HG02938 (cell line): ENCODE measurements around the gene RAB31.
"Not testable (repeated sequence)": the region's sequence is repeated elsewhere in the genome, so short reads cannot be mapped to it uniquely, and the experiment has no call there.

Source experiments
- ATAC-seq: cut with Tn5 transposase; IDR thresholded peaks from one replicate; pipeline ENCODE4 v1.9.1; 2021; ENCODE audit warnings: mild to moderate bottlenecking, moderate library complexity; ENCODE audit not compliant: unreplicated experiment

RAB31 gene

DNA sequence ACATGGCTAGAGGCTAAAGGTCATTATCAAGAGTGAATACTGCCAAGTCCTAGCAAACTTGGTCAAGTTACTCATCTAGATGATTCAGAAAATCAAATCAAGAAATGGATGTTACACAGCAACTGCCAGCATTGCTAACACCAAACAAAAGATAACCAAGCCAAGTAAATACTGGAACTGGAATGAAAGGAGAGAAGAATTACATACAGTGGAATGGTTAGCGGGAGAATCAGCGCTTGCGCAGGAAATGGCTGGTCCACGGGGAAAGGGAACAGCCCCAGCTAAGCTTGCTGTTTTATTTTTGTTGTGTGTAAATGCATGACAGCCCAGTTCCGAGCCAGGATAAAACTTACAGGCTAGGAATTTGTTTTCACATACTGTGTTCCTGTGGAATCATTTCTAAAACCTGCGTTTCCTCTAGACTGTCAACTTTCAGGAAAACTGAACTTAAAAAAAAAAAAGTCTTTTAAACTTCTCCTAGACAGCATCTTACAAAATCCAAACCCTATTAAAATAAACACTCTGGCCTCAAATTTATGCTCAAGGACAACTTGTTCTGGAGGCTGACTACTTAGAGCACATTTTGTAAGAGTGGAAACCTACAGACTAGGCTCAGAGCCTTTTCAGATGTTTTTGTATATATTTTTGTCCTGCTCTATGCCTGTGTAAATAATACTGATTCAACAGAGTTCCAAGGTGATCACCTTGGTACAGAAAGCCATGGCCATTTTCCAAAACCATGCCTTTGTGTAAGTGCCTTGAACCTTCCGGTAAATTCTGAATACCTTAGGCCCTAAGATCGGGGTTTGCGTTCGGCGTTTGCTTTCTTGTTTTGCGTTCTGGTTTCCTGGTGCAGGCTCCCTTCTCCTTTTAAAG lies 146.9 kb downstream of the RAB31 start:
- ATAC-seq, result no peak

DNA sequence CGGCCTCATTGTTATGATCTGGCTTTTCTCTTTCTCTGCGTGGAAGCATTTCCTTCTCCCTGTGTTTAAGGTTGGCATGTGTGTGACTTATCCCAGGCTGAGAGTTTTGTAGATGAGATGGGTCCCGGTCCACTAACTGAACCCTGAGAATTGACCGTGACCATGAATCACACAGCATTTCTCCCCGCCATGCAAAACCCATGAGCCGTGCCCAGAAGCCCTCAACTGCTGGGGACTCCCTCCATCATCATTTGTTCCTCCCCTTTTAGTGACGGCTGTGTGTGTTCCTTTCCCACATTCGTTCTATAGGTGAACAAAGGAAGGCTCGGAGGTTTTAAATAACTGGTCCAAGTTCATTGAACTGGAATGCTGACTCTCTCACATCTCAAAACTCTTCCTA lies 147.6 kb downstream of the RAB31 start:
- no peak for ATAC-seq

DNA sequence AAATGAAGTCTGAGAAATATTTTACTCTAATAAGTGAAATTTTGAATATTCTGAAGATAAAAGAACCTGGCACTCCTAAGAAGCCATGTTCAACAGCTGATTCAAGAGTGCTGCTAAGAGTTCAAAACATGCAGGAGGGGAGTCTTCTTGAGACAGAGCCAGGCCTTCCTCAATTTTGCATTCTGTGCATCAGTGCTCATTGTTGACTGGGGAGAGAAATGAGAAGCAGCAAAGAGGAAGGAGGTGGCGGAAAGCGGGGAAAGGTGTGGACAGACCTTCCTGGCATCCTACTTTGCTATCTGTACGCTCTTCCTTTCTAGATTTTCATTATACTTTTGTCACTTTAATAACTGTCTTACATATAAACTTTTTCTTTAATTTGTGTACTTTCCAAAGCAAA lies 148.0 kb downstream of the RAB31 start:
- ATAC-seq, result no peak

DNA sequence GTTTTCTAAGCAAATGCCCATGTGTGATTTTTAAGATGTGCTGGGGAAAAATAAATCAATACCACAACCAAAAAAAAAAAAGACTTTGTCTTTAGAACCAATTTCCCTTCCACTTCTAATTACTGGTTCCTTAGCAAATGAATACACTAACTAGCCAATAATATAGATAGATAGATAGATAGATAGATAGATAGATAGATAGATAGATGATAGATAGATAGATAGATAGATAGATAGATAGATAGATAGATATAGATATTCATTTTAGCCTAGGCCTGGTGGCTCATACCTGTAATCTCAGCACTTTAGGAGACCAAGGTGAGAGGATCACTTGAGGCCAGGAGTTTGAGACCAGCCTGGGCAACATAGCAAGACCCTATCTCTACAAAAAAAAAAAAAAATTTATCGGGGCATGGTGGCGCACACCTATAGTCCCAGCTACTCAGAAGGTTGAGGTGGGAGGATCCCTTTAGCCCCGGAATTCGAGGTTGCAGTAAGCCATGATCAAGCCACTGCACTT lies 149.4 kb downstream of the RAB31 start:
- ATAC-seq, result not testable (repeated sequence)

DNA sequence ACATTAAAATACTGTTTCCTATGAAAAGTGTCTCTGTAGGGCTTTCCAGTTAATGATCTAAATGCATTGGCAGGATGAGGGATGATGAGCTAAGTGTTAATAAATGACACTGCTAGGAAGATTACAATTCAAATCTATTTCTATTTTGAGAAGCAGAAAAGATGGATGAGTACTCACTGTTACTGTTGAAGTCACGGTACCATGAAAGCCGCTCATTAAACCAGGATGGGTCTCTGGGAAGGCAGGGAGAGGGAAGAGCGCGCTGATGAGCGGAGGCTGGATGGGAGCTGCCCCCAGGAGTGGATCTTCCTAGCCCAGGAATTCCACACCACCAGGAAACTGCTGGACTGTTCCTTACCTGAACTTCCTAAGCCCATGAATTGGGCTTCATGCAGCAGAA lies 150.5 kb downstream of the RAB31 start:
- no peak for ATAC-seq

DNA sequence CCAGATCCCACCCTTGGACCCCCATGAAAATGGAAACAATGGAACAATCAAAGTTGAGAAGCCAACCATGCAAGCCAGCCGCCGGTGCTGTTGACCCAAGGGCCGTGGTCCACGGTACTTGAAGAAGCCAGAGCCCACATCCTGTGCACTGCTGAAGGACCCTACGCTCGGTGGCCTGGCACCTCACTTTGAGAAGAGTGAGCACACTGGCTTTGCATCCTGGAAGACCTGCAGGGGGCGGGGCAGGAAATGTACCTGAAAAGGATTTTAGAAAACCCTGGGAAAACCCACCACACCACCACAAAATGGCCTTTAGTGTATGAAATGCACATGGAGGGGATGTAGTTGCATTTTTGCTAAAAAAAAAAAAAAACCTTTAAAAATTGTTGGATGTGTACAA lies 151.1 kb downstream of the RAB31 start:
- ATAC-seq, result no peak

DNA sequence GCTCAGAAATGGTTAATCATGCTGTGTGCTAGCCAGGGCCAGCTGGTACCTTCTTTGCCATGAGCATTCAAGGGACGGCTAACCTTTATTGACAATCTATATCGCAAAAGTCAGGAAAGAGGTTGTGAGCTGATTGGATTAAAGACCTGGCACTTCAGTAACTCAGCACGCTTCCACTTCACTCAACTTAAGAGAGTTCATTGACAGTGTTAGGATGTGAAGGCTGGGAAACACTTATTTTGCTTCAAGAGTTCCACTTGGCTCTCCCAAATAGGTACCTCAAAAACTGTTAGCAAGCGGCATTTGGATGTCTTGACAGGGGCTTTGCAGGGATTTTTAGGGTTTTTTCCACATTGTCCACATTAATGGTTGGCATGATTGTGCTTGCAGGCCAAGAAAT lies 152.6 kb downstream of the RAB31 start:
- no peak for ATAC-seq

DNA sequence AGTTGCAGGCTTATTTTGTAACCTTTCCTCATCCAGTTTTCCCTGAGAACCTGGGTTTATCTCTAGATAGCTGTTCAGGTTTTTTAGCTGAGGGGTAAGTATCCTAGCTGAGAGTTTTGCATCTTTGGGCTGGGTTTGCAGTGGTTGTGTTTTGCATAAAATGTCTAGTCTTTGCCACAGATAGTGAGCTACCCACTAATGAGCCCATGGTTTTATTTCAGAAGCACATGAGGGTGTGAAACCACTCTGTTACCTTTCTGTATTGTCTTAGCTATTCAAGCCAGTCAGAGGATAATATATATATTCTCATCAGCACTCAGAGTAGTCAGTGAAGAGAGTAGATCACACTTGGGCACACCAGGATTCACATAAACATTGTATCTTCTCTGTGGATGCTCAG lies 153.1 kb downstream of the RAB31 start:
- ATAC-seq, result peak; percentile 96

DNA sequence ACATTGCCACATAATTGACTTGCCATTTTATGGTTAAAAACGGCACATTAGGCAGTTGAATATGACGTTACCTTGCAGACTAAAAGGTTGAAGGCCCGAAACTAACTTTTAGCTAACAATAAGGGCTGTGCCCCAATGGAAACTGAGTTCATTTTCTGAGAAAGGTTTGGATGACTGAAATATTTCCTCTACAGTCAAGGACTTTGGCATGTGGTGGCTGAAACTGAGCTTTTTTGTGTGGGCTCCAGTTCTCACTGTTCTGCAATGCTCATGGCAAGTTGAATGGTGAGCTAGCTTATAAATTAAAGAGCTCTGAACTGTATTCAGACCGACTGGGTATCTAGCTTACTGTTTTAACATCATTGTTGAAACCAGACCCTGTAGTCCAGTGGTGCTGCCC lies 153.8 kb downstream of the RAB31 start:
- ATAC-seq, result peak; percentile 63

DNA sequence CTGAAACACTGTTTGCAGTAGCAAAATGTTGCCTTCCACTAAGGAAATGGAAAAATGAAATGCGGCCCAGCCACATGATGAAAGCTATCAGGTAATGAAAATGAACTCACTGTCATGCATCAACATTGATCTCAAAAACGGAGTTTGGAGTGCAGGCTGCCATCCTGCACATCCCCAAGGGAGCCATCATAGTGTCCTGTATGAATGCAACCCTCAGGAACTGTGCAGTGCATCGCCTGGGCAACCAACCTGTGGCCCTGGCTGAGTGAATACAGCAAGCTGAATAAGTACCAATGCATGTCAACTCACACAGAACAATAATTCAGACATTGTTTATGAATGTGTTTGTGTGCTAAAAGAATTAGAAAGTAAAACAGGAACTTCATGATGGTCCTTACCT lies 154.6 kb downstream of the RAB31 start:
- ATAC-seq, result no peak

DNA sequence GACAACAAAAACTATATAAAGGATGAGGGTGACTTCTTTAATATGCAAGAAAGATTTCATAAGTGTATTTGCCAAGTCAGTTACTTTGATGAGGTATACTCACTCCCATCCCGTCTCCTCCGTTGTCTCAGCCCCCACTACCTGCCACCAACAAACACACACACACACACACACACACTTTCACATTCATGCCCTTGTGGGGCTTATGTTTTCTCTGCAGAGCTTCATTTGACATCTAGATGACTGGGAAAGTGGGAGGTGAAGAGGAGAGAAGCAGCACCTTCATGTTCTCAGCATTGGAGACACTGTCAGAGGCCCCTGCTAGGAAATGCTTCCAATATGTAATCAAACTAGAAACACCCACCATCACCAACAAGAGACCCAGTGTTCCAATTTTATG lies 155.2 kb downstream of the RAB31 start:
- ATAC-seq, result no peak

DNA sequence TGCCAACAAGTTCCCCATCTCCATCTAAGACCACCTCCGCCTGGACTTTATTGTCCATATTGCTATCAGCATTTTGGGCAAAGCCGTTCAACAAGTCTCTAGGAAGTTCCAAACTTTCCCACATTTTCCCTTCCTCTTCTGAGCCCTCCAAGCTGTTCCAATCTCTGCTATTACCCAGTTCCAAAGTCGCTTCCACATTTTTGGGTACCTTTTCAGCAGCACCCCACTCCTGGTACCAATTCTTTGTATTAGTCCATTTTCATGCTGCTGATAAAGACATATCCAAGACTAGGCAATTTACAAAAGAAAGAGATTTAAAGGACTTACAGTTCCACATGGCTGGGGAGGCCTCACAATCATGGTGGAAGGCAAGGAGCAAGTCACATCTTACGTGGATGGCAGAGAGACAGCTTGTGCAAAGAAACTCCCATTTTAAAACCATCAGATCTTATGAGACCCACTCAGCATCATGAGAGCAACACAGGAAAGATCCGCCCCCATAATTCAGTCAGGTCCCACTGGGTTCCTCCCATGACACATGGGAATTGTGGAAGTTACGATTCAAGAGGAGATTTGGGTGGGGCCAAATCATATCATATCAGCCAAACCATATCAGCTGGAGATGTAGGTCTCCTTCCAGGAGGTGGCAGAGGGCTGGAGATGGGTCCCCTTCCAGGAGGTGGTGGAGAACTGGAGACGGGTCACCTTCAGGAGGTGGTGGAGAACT lies 157.8 kb downstream of the RAB31 start:
- ATAC-seq, result no peak

DNA sequence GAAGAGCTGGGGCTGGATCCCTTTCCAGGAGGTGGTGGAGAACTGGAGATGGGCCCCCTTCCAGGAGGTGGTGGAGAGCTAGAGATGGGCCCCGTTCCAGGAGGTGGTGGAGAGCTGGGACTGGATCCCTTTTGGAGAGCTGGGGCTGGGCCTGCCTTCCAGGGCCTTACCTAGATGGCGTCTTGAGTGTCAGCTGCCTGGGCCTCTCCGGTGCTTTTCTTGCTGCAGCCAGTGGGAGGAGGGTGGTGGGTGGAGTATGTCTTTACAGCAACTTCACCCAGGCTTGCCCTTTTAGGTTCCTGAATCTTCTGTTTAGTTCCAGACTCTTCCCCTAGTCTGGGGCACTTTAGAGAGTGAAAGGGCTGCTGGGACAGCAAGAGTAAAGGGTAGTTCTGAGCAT lies 158.5 kb downstream of the RAB31 start:
- ATAC-seq, result no peak

DNA sequence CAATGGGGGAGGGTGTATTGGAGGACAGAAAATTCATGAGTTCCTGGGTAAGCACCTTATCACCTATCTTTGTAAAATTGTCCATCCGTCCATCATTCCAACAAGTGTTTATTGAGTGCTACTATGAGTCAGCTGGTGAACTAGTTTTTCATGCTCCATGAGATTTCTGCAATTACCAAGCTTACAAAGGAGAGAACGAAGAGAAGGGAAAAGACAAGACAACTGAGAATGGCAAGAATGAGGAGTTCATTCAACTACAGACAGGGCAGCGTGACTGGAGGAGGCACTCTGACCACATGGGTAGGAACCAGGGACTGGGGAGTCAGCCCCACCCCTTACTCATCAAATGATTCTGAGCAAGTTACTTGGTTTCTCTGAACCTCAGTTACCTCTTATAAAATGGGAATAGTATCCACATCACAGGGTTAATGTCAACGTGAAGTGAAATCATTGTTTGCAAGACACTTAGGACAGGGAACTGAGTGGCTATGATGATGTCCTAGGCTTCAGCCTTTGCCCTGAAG lies 159.0 kb downstream of the RAB31 start:
- no peak for ATAC-seq

DNA sequence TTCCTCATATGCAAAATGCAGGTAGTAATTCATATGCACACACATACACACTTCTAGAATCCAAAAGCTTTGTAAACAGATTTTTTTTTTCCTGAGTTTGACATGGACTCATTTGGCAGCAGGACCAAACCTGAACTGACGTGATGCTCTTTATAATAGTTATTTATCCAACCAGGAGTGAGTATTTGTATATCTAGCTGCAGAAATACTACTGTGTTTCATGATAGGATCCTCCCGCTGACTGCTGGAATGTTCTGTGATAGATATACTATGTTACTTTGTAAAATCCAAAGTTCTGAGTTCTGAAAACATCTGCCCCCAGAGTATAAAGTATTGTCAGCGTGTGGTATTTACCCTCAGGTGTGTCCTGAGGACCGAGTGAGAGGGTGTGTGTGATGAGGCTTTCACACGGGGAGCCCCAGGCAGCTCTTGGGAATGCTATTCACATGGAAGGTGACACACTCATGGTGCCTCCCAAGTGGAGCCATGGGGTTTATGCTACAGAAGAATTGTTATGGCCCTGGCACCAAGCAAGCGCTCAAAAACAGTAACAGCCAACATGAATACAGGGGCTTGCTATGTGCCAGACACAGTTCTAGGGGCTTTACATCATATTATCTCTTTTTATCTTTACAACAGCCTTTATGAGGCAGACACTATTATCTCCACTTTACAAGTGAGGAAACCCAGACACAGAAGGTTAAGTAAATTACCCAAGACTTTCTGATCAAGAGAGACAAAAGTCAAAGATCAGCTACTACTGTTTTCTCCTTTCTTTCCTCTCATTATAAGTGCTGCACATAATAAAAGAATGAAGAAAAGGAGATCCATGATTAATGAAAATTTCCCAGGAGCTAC lies 161.0 kb downstream of the RAB31 start:
- no peak for ATAC-seq

DNA sequence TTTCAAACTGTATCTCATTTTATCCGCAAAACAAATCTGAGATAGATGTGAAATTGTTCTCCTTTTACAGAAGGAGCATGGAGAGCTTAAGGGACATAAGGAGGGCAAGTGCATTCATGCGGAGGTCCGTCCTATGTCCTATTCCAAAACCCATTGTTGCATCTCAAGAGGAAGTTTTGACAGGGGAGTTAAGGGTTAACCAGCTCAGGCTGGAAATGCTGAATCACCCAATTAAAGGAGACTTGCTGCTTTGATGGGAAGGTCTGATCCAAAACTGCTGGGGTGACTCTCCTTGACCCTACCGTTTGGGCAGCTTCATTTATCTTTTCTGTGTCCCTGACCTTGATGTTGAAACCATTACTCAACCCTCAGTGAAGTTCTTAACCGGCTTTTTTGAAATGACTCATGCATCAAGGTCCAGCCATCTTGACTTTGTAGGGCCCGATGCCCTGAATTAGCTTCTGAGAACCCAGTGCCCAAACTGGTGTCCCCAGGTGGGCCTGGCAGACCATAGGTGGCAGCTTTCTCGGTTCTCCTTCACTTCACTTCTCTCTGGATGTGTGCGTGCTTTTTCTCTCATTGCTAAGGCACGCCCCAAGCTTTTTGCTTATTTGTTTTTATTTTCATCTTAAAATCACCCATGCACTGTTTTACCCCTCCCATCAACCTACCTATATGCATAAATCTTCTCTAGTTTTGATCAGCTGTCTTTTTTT lies 161.8 kb downstream of the RAB31 start:
- peak; percentile 91 for ATAC-seq

DNA sequence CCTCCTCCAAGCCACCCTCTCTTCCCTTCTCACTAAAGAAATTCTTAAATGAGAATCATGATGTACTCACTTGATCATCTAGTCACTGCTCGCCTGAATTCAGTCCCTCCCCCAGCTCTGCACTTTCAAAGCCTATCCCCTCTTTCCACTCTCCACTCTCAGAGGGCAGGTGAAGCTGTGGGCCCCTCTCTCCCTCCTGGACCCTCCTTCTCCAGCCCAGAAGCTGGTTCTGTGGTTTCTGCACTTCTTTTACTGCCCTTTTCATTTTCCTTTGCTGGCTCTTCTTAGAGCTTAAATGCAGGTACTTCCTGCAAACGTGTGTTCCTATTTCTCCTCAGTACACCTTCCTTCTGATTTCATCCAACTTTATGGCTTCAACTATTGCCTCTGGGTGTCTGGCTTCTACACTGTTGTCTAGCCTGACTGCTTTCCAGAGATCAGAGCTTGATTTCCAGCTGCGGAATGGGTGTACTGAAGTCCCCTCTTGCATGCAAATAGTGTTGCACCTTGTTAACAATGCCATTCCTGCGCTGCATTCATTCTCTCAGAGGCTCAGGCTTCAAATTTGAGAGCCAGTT lies 162.4 kb downstream of the RAB31 start:
- no peak for ATAC-seq

DNA sequence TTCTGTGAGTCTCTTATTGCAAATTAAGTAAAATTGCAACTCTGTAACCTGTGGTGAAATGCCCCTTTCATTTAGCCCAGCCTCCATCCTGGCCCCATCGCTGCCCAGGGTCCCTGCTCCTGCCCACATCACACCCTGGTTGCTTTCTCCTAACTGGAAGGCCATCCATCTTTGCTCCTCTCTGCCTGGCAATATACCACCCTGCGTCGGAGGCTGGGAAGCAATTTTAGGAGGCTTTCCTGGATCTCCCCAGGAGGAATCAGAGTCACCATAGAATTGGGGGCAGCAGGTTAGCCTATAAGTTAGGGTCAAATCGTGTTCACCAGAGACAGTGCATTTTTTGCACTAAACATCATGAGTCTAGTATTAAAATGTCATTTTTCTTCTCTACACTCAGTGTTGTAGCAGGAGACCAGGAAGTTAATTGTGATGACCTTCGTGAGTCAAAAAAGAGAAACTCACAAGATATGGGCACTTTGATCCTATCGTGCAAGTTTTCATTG lies 163.2 kb downstream of the RAB31 start:
- ATAC-seq, result no peak

DNA sequence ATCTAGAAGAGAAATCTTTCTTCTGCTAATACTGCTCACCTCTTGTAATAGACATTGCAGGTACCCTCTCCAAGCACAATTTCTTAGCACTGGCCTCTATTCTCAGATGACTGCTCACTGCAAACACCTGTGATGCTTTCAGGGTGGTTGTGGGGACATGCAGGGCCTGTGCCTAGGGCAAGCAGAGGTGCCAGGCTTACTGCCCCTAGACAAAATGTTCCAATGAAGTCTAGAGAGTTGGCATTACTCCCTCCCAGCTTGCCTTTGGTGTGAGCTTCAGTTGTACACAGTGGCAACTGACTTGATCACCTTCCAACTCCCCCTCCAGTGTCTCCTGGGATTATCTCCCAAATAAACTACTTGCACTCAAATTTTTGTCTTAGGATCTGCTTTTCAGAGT lies 164.7 kb downstream of the RAB31 start:
- no peak for ATAC-seq

DNA sequence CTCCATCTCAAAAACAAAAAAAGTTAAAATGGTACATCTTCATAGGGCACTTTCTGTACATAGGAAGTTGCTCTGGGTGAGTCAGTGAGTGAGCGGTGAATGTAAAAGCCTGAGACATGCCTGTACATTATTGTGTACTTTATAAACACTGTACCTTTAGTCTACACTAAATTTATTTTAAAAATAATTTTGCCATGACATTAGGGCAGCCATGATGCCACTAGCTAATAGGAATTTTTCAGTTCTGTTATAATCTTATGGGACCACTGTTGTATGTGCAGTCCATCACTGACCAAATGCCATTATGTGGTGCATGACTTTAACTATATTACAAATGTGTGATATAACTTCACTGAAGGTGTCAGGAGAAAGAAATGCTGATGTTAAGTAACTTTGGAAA lies 166.6 kb downstream of the RAB31 start:
- ATAC-seq, result no peak
